ENCODE data around the gene NDUFS1.
"Not testable (repeated sequence)": the region's sequence is repeated elsewhere in the genome, so short reads cannot be mapped to it uniquely, and the experiment has no call there.

The NDUFS1 gene

DNA sequence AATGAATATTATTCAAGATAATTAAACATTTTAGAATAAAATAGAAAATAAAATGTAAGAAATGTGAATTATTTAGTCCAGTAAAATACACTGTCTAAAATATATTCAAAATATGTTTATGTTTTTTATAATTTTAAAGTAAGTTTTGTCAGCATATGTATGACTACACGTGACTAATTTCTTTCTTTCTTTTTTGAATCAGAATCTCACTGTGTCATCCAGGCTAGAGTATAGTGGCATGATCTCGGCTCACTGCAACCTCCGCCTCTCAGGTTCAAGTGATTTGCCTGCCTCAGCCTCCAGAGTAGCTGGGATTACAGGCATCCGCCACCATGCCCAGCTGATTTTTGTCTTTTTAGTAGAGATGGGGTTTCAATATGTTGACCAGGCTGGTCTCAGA, 54.2 kb downstream of the NDUFS1 start:
- DNase-seq (ENCODE audit: low read depth): no peak
- TF ChIP-seq, protein P1, sequence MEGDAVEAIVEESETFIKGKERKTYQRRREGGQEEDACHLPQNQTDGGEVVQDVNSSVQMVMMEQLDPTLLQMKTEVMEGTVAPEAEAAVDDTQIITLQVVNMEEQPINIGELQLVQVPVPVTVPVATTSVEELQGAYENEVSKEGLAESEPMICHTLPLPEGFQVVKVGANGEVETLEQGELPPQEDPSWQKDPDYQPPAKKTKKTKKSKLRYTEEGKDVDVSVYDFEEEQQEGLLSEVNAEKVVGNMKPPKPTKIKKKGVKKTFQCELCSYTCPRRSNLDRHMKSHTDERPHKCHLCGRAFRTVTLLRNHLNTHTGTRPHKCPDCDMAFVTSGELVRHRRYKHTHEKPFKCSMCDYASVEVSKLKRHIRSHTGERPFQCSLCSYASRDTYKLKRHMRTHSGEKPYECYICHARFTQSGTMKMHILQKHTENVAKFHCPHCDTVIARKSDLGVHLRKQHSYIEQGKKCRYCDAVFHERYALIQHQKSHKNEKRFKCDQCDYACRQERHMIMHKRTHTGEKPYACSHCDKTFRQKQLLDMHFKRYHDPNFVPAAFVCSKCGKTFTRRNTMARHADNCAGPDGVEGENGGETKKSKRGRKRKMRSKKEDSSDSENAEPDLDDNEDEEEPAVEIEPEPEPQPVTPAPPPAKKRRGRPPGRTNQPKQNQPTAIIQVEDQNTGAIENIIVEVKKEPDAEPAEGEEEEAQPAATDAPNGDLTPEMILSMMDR (conservative IDR thresholded peaks at IDR 0.05; ENCODE audit: control insufficient read depth, insufficient read depth, low read depth, low read length): no peak
- no peak overlapping the region for H3K4me3 ChIP-seq (ENCODE audit: control insufficient read depth, low read depth, low read length)

DNA sequence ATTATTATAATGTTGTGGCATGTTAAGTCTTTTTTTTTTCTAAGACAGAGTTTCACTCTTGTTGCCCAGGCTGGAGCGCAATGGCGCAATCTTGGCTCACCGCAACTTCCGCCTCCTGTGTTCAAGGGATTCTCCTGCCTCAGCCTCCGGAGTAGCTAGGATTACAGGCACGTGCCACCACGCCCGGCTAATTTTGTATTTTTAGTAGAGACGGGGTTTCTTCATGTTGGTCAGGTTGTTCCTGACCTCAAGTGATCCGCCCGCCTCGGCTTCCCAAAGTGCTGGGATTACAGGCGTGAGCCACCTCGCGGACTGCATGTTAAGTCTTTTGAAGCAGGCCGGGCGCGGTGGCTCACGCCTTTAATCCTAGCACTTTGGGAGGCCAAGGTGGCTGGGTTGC, 60.4 kb downstream of the NDUFS1 start:
- DNase-seq (ENCODE audit: low read depth); H3K4me3 ChIP-seq (ENCODE audit: control insufficient read depth, low read depth, low read length): not testable (repeated sequence)

DNA sequence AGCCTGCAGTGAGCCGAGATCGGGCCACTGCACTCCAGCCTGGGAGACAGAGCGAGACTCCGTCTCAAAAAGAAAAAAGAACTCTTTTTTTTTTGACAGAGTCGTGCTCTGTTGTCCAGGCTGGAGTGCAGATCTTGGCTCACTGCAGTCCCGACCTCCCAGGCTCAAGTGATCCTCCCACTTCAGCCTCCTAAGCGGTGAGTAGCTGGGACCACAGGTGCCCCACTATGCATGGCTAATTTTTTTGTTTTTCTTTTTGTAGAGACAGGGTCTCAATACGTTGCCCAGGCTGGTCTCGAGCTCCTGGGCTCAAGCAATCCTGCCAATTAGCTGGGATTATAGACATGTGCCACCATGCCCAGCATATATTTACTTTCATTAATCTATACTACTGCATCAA, 60.8 kb downstream of the NDUFS1 start:
- no peak for DNase-seq (ENCODE audit: low read depth)
- no peak overlapping the region for H3K4me3 ChIP-seq (ENCODE audit: control insufficient read depth, low read depth, low read length)
- TF ChIP-seq, protein P1 (conservative IDR thresholded peaks at IDR 0.05; ENCODE audit: control insufficient read depth, insufficient read depth, low read depth, low read length): no peak

DNA sequence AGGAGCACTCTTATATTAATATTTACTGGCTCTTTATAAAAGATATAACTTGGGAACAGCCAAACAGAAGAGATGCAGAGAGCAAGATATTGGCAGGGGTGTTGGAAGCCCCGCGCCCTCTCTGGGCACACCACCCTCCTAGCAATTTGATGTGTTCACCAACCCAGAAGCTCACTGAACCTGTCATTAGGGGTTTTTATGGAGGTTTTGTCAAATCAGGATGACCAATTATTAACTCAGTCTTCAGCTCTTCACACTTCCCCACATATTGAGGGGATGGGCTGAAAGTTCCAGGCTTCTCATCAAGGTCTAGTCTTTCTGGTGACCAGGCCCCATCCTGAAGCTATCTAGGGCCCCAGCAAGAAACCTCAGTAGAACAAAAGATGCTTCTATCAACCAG, 62.4 kb downstream of the NDUFS1 start:
- no peak overlapping the region for H3K4me3 ChIP-seq (ENCODE audit: control insufficient read depth, low read depth, low read length)
- DNase-seq (ENCODE audit: low read depth): no peak
- TF ChIP-seq, protein P1 (conservative IDR thresholded peaks at IDR 0.05; ENCODE audit: control insufficient read depth, insufficient read depth, low read depth, low read length): no peak

DNA sequence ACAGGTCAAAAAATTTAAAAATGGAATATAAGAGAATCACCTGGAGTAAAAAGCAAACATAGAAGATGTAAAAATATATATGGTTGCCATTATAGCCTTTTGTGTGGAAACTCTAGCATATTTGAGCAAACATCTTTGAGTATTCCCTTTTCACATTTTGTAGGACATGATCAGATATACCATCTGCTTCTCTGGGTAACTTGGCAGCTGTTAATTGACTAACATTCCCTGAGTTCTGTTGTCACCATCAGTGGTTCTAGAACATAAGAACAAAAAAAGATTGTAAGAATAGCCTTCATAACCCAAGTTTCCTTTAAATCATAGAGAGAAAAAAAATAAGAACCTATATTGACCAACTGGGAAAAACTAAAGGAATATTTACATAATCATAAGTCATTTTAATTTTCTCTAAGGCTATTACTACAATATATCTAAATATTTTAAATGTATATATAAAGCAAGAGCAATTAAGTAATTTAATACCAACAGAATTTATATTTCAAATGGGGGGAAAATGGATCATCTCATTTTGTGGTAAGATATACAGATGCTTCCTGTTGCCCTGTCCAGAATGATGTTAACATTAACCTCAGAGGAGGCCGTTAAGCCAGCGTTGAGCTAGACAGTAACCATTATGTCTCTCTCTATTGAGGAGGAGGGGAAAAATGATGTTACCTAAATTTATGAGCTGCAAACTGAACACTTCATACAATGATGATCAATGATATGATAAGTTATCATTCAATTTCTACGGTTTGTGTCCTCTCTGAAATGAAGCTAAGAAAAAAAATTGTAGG, 63.5 kb downstream of the NDUFS1 start:
- no peak overlapping the region for H3K4me3 ChIP-seq (ENCODE audit: control insufficient read depth, low read depth, low read length)
- TF ChIP-seq, protein P1 (conservative IDR thresholded peaks at IDR 0.05; ENCODE audit: control insufficient read depth, insufficient read depth, low read depth, low read length): no peak
- DNase-seq (ENCODE audit: low read depth): no peak

DNA sequence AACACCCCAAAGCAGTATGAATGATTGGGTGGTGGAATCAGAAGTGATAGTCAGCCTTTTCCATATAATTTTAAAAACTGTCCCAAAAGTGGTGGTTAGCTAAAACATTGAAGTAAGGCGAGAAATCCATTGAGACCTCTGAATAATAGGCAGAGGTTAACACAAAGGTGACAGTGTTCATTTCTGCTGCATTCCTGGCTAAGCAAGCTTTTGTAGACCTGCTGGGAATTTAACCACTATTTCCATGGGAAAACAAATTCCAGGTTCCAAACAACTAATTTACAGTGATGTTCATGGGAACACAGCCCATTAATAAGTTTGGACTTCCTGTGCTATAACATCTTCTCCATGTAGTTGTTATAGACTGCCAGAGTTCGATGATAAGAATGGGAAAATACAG, 66.9 kb downstream of the NDUFS1 start:
- no peak overlapping the region for H3K4me3 ChIP-seq (ENCODE audit: control insufficient read depth, low read depth, low read length)
- DNase-seq (ENCODE audit: low read depth): no peak
- TF ChIP-seq, protein P1 (conservative IDR thresholded peaks at IDR 0.05; ENCODE audit: control insufficient read depth, insufficient read depth, low read depth, low read length): no peak

DNA sequence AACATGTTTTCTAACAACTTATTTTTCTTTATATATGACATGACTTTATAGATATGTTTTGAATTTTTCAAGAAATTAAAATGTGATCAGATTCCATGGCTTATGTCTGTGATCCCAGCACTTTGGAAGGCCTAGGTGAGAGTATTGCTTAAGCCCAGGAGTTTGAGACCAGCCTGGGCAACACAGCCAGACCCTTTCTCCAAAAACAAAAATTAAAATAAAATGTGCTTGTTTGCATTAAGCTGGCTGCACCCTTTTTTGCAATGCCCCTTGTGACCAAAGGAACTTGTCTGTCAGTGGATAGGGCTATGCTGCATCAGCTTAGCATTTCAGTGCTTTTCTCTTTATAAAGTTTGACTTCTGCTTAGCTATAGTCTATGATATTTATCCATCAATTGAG, 71.0 kb downstream of the NDUFS1 start:
- H3K4me3 ChIP-seq (ENCODE audit: control insufficient read depth, low read depth, low read length): no peak overlapping the region
- DNase-seq (ENCODE audit: low read depth): no peak
- TF ChIP-seq, protein P1 (conservative IDR thresholded peaks at IDR 0.05; ENCODE audit: control insufficient read depth, insufficient read depth, low read depth, low read length): no peak
